Lower lobe of right lung (tissue), 2 donors: ENCODE data around the gene TRIOBP. TPM values are rescaled to one million over a fixed set of nuclear protein-coding genes. Genes with fewer than 3 reads are reported as not detected.

Experiments used
- ATAC-seq, 2 donors: fragments of 200-7000 bp; cut with Tn5 transposase; one replicate each; pipeline ENCODE4 v1.9.1; 2020 to 2022; ENCODE audit warnings: mild to moderate bottlenecking in 2 of 2, moderate library complexity in 2 of 2
- DNase-seq: peaks from one replicate; pipeline ENCODE4 v3.0.0-alpha.2; 2020
- H3K27ac ChIP-seq: fragments of 200-600 bp; one replicate; pipeline ENCODE4 v1.8.0; 2022
- H3K27me3 ChIP-seq: fragments of 200-600 bp; one replicate; pipeline ENCODE4 v1.8.0; 2022; ENCODE audit warnings: low read depth
- H3K36me3 ChIP-seq: fragments of 200-600 bp; one replicate; pipeline ENCODE4 v1.8.0; 2022; ENCODE audit warnings: mild to moderate bottlenecking
- H3K4me1 ChIP-seq: fragments of 200-600 bp; one replicate; pipeline ENCODE4 v1.8.0; 2022
- H3K4me3 ChIP-seq: fragments of 200-600 bp; one replicate; pipeline ENCODE4 v1.8.0; 2022; ENCODE audit warnings: mild to moderate bottlenecking
- H3K9me3 ChIP-seq: fragments of 200-600 bp; one replicate; pipeline ENCODE4 v1.8.0; 2022
- intact Hi-C: fragments of 100-400 bp; cut with DNase I; formaldehyde crosslinking; loops from one replicate; pipeline ENCODE4 v1.11.0; 2022
- total RNA-seq: library from RNA; stranded (reverse); fragmentation: NEBNext Ultra II Directional; extraction: Animal tissue kit (Norgen Biotek cat#: 25700); gene quantifications from one replicate; pipeline ENCODE4 v1.2.1, GENCODE V29; 2021
- TF ChIP-seq, protein P1 (sequence below): fragments of 200-600 bp; IDR thresholded peaks from one replicate; pipeline ENCODE4 v1.8.0; 2022; ENCODE audit warnings: antibody characterized with exemption, mild to moderate bottlenecking
- donor health status: DM: no; HTN: yes; CAD: no; lungs with severe emphysema.

TRIOBP gene
- total RNA-seq, 1 donor from 2014 or later = 78.8 TPM

DNA sequence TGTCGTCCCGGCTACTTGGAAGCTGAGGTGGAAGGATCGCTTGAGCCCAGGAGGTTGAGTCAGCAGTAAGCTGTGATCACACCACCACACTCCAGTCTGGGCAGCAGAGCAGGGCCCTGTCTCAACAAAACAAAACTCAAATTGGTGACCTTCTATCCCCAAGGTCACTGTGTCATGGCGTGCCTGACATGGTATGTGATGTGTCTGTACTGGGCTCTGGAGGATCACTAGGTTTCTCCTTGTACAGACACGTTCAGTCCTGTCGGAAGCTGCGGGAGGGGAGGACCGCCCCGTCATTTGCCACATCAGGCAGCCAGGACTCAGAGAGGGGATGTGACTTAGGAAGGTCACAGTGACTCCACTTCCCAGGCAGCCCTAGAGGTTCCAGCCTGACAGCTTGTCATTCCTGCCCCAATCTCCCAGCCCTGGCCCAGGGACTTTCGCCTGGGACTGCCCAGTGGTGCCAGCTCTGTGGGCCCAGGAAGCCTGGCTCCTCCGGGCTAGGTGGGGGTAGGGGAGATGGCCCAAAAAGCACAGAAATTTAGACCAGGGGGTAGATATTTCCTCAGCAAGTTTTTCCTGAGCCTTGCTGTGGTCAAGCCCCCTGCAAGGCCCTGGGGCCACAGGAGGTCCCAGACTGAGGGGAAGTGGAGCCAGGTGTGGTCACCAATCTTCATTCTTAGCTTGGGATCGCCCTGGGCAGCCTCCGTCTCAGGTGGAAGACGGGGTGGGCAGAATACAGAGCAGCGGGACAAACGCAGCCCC, 53.2 kb downstream of the TRIOBP start:
- no peak for DNase-seq
- intact Hi-C loops = no loop called here
- H3K4me1 ChIP-seq = peaks cover 85% of the 10 kb centered on the region
- peak overlapping the region; percentile 94 for H3K27ac ChIP-seq
- H3K27me3 ChIP-seq = no peaks in the 10 kb centered on the region
- H3K9me3 ChIP-seq = no peaks in the 10 kb centered on the region
- H3K4me3 ChIP-seq = no peak overlapping the region
- no peak for ATAC-seq
- peaks cover 14% of the 10 kb centered on the region for H3K36me3 ChIP-seq
- TF ChIP-seq, protein P1, sequence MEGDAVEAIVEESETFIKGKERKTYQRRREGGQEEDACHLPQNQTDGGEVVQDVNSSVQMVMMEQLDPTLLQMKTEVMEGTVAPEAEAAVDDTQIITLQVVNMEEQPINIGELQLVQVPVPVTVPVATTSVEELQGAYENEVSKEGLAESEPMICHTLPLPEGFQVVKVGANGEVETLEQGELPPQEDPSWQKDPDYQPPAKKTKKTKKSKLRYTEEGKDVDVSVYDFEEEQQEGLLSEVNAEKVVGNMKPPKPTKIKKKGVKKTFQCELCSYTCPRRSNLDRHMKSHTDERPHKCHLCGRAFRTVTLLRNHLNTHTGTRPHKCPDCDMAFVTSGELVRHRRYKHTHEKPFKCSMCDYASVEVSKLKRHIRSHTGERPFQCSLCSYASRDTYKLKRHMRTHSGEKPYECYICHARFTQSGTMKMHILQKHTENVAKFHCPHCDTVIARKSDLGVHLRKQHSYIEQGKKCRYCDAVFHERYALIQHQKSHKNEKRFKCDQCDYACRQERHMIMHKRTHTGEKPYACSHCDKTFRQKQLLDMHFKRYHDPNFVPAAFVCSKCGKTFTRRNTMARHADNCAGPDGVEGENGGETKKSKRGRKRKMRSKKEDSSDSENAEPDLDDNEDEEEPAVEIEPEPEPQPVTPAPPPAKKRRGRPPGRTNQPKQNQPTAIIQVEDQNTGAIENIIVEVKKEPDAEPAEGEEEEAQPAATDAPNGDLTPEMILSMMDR = no peak

DNA sequence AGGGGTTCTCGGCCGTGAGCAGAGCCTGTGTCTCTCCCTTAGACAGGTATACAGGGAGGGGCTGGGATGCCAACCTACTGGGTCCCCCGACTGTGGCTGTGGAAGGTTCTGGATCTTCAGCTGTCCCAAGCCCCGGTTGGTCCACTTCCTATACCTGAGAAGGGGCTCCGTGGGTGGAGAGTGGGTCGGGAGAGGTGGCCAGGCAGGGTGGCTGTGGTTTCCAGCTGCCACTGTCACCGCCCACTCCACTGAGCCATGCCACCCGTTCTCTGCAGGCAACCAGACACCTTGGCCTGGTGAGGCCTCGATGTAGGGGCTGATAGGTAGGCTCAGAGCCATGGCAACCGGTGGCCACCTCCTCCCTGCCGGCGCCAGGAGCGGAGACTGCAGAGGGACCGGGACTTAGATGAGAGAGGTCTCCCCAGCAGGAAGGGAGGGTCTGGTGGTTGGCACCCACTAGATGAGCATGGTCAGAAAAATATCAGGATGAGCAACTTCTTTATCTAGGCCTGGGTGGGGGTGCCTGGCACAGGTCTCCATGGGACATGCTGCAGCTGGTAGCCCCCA, 53.8 kb downstream of the TRIOBP start:
- H3K9me3 ChIP-seq = no peaks in the 10 kb centered on the region
- ATAC-seq (no peak), DNase-seq (no peak)
- H3K27ac ChIP-seq = peak overlapping the region; percentile 94
- no peaks in the 10 kb centered on the region for H3K27me3 ChIP-seq
- peaks cover 80% of the 10 kb centered on the region for H3K4me1 ChIP-seq
- H3K36me3 ChIP-seq = peaks cover 20% of the 10 kb centered on the region
- intact Hi-C loops = no loop called here
- TF ChIP-seq, protein P1 = no peak
- H3K4me3 ChIP-seq = no peak overlapping the region

DNA sequence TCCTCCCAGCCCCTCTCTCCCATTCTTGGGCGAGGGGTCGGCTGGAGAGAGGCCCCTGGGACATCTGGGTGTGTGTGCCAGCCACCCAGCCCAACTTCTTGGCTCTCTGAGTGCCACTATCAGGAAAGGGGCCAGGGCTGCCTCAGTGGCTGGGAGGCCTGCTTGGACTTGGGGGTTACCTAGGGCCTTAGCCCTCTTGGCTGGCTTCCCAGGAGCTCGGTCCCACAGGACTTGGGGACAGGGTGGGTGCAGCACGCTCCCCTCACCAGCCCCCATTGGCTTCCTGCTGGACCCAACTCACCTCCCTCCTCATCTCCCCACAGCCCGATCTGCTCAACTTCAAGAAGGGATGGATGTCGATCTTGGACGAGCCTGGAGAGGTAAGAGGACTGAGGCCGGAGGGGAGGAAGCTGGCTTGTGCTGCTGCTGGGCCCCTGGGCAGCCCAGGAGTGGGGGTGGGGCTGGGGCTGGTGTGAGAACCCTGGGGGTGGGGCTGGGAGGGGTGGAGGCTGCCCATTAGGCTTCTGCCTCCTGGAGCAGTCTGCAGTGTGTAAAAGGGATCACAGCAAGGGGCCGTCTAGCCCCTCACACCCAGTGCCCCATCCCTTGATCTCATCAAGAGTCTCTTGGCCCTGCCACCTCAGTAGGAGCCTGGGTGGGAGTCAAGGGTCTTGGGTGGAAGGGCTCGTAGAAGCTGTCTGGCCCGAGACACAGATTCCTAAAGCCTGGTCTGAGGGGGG, 54.8 kb downstream of the TRIOBP start:
- Histone ChIP-seq H3K9me3 (no peaks in the 10 kb centered on the region), H3K4me3 (no peak overlapping the region)

DNA sequence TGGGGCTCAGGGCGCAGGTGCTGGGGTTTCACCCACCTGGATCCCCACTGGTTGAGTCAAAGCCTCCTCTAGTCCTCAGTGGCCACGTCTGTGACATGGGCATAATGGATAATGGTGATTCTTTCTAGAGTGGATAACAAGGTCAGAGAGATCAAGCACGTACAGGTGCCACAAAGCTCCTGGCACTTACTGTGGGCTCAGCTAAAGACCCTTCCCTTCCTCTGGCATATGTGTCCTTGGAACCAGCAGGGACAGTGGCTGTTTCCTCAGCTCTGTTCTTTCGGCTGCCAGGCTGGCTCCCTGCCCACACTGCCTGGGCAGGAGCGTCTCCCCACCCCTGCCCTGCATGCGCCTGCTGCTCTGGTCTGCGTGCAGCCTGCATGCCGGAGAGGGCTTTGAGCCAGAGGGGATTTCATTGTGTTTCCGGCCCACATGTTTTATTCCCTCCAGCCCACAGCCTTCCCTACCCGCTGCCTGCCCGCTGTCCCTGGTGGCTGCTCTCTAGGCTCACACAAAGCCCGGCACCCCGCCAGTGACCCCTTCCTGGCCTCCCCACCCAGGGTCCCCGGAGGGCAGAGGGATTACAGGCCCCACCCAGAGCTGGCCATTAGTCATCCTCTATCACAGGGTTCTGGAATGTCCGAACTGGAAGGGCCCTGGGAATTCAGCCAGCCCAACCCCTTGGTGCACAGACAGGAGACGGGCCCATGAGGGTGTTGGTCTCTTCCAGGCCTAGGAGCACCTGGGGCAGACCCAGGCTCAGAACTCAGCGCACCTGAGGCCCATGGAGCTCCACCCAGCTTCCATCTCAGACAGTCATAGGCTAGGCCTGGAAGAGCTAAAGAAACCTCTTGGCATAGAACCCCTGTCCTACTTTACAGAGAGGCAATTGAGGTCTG, 55.6 kb downstream of the TRIOBP start:
- intact Hi-C loops = no loop called here
- no peak overlapping the region for H3K4me3 ChIP-seq
- TF ChIP-seq, protein P1 = peak; percentile 26
- H3K9me3 ChIP-seq = no peaks in the 10 kb centered on the region
- peak; percentile 87 for DNase-seq
- no peaks in the 10 kb centered on the region for H3K27me3 ChIP-seq
- peak; percentile 82 to 83 for ATAC-seq
- peaks cover 73% of the 10 kb centered on the region for H3K4me1 ChIP-seq
- peaks cover 38% of the 10 kb centered on the region for H3K36me3 ChIP-seq
- peak overlapping the region; percentile 94 for H3K27ac ChIP-seq

More for the DNA sequence above, 54.8 kb downstream of the TRIOBP start:
- Histone ChIP-seq H3K27ac (peak overlapping the region; percentile 94), H3K27me3 (no peaks in the 10 kb centered on the region), H3K4me1 (peaks cover 80% of the 10 kb centered on the region), H3K36me3 (peaks cover 30% of the 10 kb centered on the region)
- TF ChIP-seq, protein P1 = no peak
- no peak for DNase-seq
- intact Hi-C loops = no loop called here
- no peak for ATAC-seq

DNA sequence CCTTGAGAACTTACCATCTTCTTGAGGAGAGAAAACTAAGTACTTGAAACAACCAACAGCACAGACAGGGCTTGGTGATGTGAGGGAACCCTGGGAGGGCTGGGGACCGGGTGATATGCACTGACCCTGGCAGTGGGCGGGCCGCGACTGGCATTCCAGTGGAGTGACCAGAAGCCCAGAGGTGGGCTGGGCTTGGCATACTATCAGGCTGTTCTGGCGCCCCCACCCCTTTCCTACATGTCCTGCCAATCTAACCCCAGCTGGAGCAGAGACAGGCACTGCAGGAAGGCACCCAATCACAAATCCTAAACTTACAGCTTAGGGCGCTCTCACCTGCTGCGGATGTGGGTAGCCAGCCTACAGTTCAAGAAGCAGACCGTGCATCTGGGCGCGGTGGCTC, 56.9 kb downstream of the TRIOBP start:
- DNase-seq = no peak
- H3K27ac ChIP-seq = peak overlapping the region; percentile 94

More for the DNA sequence above, 56.9 kb downstream of the TRIOBP start:
- TF ChIP-seq, protein P1 = no peak
- H3K4me1 ChIP-seq = peaks cover 60% of the 10 kb centered on the region
- H3K27me3 ChIP-seq = no peaks in the 10 kb centered on the region
- intact Hi-C loops = no loop called here
- ATAC-seq = no peak
- no peak overlapping the region for H3K4me3 ChIP-seq
- no peaks in the 10 kb centered on the region for H3K9me3 ChIP-seq
- peaks cover 51% of the 10 kb centered on the region for H3K36me3 ChIP-seq
